ENCODE measurements around the gene AFAP1L2.

The AFAP1L2 gene

DNA sequence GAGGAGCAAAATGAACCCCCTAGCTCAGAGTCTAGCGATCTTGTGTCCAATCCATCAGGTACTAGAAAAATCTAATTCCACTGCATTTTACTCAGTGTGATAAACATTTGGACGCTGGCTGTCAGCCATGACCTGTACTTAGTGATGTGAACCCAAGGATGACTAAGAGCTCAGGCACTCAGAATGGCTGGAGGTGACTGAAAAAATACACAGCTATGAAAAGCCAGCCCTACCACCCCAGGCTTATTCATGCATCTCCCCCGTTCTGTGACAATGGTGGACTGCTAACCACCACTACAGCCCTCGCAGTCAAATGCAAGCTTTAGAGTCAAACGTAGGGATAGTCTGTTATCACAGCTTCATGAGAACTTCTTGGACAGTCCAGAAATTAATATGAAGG lies 14.9 kb downstream of the AFAP1L2 start:
- no peak for DNase-seq

DNA sequence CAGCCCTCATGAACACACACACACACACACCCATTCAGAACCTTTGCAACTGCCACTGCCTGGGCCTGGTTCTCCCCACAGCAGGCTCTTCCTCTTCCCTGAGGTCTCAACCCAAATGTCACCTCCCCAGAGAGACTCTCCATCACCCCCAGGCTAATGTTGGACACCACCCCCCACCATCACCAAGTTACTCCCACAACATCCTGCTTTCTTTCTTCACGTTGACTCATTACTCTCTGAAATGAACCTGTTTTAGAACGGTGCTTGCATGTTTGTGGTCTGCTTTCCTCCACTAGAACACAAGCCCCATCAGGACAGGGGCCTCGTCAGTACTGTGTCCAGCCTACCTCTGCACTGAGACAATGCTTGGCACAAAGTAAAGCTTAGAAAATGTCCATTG lies 16.0 kb downstream of the AFAP1L2 start:
- peak; percentile 30 for DNase-seq

- DNase-seq = no peak
Measured at GRCh38 chr10:114387784-114388183, 16.5 kb downstream of the AFAP1L2 start.

- DNase-seq = no peak
Measured at GRCh38 chr10:114386452-114386851, 17.9 kb downstream of the AFAP1L2 start.

DNA sequence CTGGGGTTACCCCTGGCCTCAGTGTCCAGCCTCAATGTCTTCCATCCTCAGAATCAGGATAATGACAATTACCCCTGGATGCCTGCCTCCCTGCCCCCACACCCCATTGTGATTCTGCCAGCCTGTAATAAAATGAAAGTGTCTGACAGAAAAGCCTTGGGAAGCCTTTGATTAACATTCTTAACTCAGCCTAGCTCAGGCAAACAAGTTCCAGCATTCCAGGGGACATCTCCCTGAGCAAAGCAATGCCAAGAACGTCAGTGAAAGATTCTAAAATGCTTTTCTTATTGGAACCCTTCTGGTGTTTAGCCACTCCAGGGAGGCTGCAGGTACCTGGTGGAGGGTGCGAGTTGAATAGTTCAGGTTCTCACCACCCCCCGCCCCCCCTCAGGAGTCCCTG lies 18.7 kb downstream of the AFAP1L2 start:
- DNase-seq = no peak

DNA sequence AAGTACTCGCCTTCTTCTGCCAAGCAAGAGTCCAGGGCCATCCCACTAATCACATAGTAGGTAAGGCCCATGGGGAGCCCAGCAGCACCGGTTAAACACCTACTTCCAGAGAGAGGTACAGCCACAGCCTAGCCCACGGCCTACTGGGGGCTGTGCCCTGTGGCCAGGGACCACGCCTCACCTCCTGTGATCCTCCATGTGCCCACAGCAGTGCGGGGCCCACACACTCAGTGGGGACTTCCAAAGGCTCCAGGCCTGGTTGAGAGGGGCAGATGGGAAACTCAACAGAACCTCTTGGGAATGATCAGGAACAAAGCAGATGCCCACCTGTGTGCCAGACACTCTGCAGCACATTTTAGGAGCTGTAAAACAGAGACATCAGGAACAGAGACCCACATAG lies 19.7 kb downstream of the AFAP1L2 start:
- no peak for DNase-seq

GRCh38 chr10:114384181-114384580 lies 20.1 kb downstream of the AFAP1L2 start:
- DNase-seq = no peak

DNA sequence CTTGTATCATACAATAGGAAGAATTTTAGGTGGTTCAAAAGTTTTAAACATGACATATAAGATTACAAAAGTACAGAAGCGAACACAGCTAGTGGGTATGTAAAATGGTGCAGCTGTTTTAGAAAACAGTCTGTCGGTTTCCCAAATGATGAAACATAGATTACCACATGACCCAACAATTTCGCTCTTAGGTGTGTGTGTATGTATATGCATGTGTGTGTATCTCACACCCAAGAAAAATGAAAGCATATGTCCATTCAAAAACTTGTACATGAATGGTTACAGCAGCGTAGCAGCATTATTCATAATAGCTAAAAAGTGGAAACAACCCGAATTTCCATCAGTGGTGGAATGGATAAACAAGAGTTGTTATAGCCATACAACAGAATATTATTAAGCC lies 23.5 kb downstream of the AFAP1L2 start:
- DNase-seq = no peak

DNA sequence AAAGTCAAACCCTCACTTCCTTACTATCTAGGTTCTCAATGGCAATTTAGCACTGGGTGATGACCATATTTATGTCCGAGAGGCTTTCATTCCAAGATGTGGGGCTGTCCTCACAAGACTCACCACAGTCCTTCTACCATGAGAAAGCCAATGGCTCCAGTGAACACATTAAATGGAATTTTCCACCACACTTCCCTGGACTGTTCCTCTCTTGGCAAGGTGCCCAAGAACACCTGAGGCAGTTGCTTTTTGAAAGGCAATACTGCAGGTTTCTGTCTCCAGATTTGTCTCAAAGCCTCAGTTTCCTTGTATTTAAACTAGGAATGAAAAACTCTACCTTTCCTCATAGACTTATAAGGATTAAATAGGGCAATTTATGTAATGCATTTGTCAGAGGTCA lies 24.2 kb downstream of the AFAP1L2 start:
- no peak for DNase-seq

DNA sequence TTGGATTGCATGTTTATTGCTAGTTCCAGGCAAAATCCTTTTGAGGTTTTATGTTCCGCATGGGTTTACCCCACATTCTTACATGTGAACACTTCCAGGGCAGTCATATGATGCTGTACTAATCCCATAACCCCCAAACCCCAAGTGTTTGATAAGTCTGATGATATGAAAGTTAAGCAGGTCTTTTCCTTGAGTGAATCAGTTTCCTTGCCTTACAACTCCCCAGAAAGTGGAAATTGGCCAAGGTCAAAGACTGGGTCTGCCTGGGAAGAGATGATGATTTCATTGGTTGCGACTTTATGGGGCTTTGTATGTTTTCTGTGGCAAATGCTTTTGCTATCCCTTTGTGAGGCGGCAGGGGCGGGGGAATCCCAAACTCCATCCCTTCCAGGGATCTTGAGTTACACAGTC lies 24.7 kb downstream of the AFAP1L2 start:
- DNase-seq = no peak

GRCh38 chr10:114376523-114376922 lies 27.8 kb downstream of the AFAP1L2 start:
- no peak for DNase-seq

- no peak for DNase-seq
Measured at GRCh38 chr10:114375047-114375446, 29.3 kb downstream of the AFAP1L2 start.

- no peak for DNase-seq
Measured at GRCh38 chr10:114374053-114374791, 30.1 kb downstream of the AFAP1L2 start.

GRCh38 chr10:114373631-114374030 lies 30.7 kb downstream of the AFAP1L2 start:
- no peak for DNase-seq

DNA sequence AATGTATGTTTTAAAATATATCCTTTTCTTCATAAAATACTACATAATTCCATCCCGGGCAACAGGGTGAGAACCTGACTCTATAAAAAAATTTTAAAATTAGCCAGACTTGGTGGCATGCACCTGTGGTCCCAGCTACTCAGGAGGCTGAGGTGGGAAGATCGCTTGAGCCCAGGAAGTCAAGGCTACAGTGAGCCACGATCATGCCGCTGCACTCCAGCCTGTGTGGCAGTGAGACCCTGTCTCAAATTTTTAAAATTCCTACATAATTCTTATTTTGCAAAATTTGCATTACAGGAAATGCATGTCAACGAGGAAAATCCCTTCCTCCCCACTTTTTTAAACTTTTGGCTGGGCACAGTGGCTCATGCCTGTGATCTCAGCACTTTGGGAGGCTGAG lies 31.3 kb downstream of the AFAP1L2 start:
- no peak for DNase-seq

- DNase-seq = no peak
Measured at GRCh38 chr10:114372179-114372578, 32.1 kb downstream of the AFAP1L2 start.

DNA sequence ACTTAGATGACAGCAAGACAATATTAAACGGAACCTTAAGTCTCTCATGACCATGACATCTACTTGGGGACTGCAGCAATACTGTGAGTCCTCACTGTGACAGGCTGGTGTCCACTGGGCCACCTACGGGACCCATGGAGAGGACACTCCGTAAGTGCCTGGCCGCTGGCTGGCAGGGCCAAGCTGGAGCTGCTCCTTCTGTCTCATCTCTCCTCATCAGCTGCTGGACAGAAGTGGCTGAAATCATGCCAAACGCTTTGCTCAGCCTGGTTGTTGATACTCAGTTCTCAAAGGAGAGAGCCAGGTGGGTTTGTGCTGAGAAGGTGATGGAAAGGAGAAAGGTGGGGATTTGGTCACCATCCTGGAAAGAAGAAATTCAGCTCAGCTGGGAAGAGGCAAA lies 33.3 kb downstream of the AFAP1L2 start:
- DNase-seq = no peak

- DNase-seq = no peak
Measured at GRCh38 chr10:114370199-114370598, 34.1 kb downstream of the AFAP1L2 start.

GRCh38 chr10:114368057-114368391 lies 36.3 kb downstream of the AFAP1L2 start:
- no peak for DNase-seq

- no peak for DNase-seq
Measured at GRCh38 chr10:114367351-114368056, 36.8 kb downstream of the AFAP1L2 start.

GRCh38 chr10:114364726-114365125 lies 39.6 kb downstream of the AFAP1L2 start:
- DNase-seq = no peak

GRCh38 chr10:114363745-114364454 lies 40.4 kb downstream of the AFAP1L2 start:
- DNase-seq = no peak

- no peak for DNase-seq
Measured at GRCh38 chr10:114362826-114363355, 41.4 kb downstream of the AFAP1L2 start.

GRCh38 chr10:114359953-114360345 lies 44.4 kb downstream of the AFAP1L2 start:
- DNase-seq = no peak
